HL-60 (cell line): ENCODE data around the gene PTPRB.

Source experiments
- DNase-seq, 2 experiments: peaks; one replicate each; pipeline ENCODE4 v3.0.0-alpha.2; 2010 to 2020; ENCODE audit warnings: low read depth in 1 of 2, low spot score in 1 of 2
- H3K27ac ChIP-seq: fragments of 250-450 bp; sonication (Bioruptor Pico); replicated peaks from 2 replicates; pipeline ENCODE4 v1.5.1; 2020; ENCODE audit warnings: mild to moderate bottlenecking, moderate library complexity
- H3K27me3 ChIP-seq: fragments of 250-450 bp; sonication (Bioruptor Pico); 2 replicates; pipeline ENCODE4 v1.5.1; 2021; ENCODE audit warnings: mild to moderate bottlenecking, moderate library complexity; ENCODE audit not compliant: insufficient read depth, poor library complexity, severe bottlenecking
- H3K4me3 ChIP-seq: replicated peaks from 2 replicates; pipeline ENCODE4 v1.5.1; 2011; ENCODE audit warnings: mild to moderate bottlenecking, control low read depth, low read length; ENCODE audit not compliant: insufficient read depth
- GABPA ChIP-seq: IDR thresholded peaks from 2 replicates; pipeline ENCODE4 v1.6.1; 2012; ENCODE audit warnings: low read depth
- POLR2AphosphoS5 ChIP-seq: IDR thresholded peaks from 2 replicates; pipeline ENCODE4 v1.6.1; 2012; ENCODE audit warnings: low read depth
- REST ChIP-seq: IDR thresholded peaks from 2 replicates; pipeline ENCODE4 v1.6.1; 2012; ENCODE audit warnings: low read depth; ENCODE audit not compliant: insufficient replicate concordance
- SPI1 ChIP-seq: IDR thresholded peaks from 2 replicates; pipeline ENCODE4 v1.6.1; 2012; ENCODE audit warnings: low read depth, mild to moderate bottlenecking, borderline replicate concordance
- TF ChIP-seq, protein P1 (sequence below): IDR thresholded peaks from one replicate; pipeline ENCODE4 v1.5.1; 2011; ENCODE audit warnings: low read length, control low read depth, inconsistent platforms; ENCODE audit not compliant: insufficient read depth

The PTPRB gene

GRCh38 chr12:70644861-70645260 lies 7.6 kb upstream of the PTPRB start:
- no peak for TF ChIP-seq GABPA
- TF ChIP-seq SPI1, result no peak
- no peak for TF ChIP-seq REST
- TF ChIP-seq, protein P1, sequence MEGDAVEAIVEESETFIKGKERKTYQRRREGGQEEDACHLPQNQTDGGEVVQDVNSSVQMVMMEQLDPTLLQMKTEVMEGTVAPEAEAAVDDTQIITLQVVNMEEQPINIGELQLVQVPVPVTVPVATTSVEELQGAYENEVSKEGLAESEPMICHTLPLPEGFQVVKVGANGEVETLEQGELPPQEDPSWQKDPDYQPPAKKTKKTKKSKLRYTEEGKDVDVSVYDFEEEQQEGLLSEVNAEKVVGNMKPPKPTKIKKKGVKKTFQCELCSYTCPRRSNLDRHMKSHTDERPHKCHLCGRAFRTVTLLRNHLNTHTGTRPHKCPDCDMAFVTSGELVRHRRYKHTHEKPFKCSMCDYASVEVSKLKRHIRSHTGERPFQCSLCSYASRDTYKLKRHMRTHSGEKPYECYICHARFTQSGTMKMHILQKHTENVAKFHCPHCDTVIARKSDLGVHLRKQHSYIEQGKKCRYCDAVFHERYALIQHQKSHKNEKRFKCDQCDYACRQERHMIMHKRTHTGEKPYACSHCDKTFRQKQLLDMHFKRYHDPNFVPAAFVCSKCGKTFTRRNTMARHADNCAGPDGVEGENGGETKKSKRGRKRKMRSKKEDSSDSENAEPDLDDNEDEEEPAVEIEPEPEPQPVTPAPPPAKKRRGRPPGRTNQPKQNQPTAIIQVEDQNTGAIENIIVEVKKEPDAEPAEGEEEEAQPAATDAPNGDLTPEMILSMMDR, result no peak
- TF ChIP-seq POLR2AphosphoS5, result no peak
- peaks cover 8% of the 10 kb centered on the region for H3K27me3 ChIP-seq
- H3K27ac ChIP-seq, result no peak overlapping the region
- no peak overlapping the region for H3K4me3 ChIP-seq
- no peak for DNase-seq

DNA sequence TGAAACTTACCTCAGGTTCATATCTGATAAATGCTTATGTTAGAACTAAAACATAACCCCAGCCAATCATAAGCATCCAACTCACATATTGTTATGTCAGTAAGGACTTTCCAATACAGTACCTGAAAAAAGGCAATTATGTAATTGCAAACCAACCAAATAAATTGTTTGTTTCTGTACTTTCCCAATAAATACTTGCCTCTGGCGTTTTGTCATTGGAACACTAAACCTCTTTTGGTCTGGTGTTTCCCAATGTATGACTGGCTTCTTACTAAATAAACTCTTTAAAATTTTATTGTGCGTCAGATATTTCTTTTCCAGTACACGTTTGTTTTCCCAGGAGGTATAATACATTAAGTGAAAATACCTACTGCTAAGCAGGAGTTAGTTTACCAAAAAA lies 6.7 kb upstream of the PTPRB start:
- no peak overlapping the region for H3K27ac ChIP-seq
- no peak overlapping the region for H3K4me3 ChIP-seq
- TF ChIP-seq SPI1 (no peak), GABPA (no peak), REST (no peak), POLR2AphosphoS5 (no peak)
- TF ChIP-seq, protein P1, result no peak
- DNase-seq, result no peak
- peaks cover 8% of the 10 kb centered on the region for H3K27me3 ChIP-seq

DNA sequence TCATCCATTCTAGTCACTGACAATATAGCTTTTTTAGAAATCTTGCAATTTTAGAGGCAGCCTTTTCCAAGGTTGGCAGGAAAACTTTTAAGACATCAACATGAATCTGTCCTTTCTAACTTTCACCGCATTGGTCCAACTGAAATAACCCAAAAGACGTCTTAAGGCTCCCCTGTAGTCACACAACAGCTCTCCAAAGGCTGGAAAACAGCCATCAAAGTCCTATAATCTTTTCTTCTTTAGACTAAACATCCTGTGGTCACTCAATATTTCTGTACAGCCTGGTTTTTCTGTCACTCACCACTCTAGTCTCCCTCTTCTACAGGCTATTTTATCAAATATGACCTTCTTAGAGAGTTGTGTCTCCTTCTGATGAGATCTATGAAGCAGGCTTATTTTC lies 4.5 kb upstream of the PTPRB start:
- TF ChIP-seq, protein P1, result no peak
- no peak for TF ChIP-seq SPI1
- Histone ChIP-seq H3K27me3 (peaks cover 8% of the 10 kb centered on the region), H3K4me3 (no peak overlapping the region), H3K27ac (no peak overlapping the region)
- DNase-seq, result no peak

GRCh38 chr12:70640901-70641300 lies 3.7 kb upstream of the PTPRB start:
- no peak overlapping the region for H3K4me3 ChIP-seq
- no peak overlapping the region for H3K27ac ChIP-seq
- peaks cover 6% of the 10 kb centered on the region for H3K27me3 ChIP-seq
- TF ChIP-seq GABPA, result no peak
- TF ChIP-seq SPI1, result no peak
- TF ChIP-seq, protein P1, result no peak
- no peak for TF ChIP-seq REST
- DNase-seq, result no peak
